OCI-M2 (cell line): ENCODE data around the gene WWTR1.

Experiments used
- DNase-seq: peaks from one replicate; lab custom pipeline; 2025; ENCODE audit not compliant: unreplicated experiment; lab: John Stamatoyannopoulos, UW

Gene WWTR1

GRCh38 chr3:149571381-149571780, 86.4 kb downstream of the WWTR1 start:
- DNase-seq: no peak

GRCh38 chr3:149570016-149570415, 87.8 kb downstream of the WWTR1 start:
- no peak for DNase-seq

GRCh38 chr3:149567381-149567780, 90.4 kb downstream of the WWTR1 start:
- no peak for DNase-seq

- no peak for DNase-seq
Observed at GRCh38 chr3:149566292-149566975, 91.4 kb downstream of the WWTR1 start.

- no peak for DNase-seq
Observed at GRCh38 chr3:149564079-149564478, 93.7 kb downstream of the WWTR1 start.

GRCh38 chr3:149563114-149563513, 94.7 kb downstream of the WWTR1 start:
- DNase-seq: no peak

GRCh38 chr3:149560617-149561016, 97.2 kb downstream of the WWTR1 start:
- DNase-seq: no peak

GRCh38 chr3:149560001-149560400, 97.8 kb downstream of the WWTR1 start:
- DNase-seq: no peak

- no peak for DNase-seq
Observed at GRCh38 chr3:149559525-149559924, 98.3 kb downstream of the WWTR1 start.

- no peak for DNase-seq
Observed at GRCh38 chr3:149555927-149556326, 101.9 kb downstream of the WWTR1 start.

GRCh38 chr3:149554826-149555225, 103.0 kb downstream of the WWTR1 start:
- DNase-seq: no peak

GRCh38 chr3:149553781-149554451, 103.9 kb downstream of the WWTR1 start:
- DNase-seq: no peak

GRCh38 chr3:149552700-149553099, 105.1 kb downstream of the WWTR1 start:
- no peak for DNase-seq

GRCh38 chr3:149551500-149551899, 106.3 kb downstream of the WWTR1 start:
- DNase-seq: no peak

GRCh38 chr3:149548669-149549065, 109.2 kb downstream of the WWTR1 start:
- DNase-seq: no peak

GRCh38 chr3:149547954-149548668, 109.7 kb downstream of the WWTR1 start:
- no peak for DNase-seq

- no peak for DNase-seq
Observed at GRCh38 chr3:149547413-149547812, 110.4 kb downstream of the WWTR1 start.

- no peak for DNase-seq
Observed at GRCh38 chr3:149545049-149545448, 112.8 kb downstream of the WWTR1 start.

GRCh38 chr3:149542375-149543312, 115.2 kb downstream of the WWTR1 start:
- no peak for DNase-seq

- DNase-seq: no peak
Observed at GRCh38 chr3:149541091-149541491, 116.7 kb downstream of the WWTR1 start.

- DNase-seq: no peak
Observed at GRCh38 chr3:149538371-149538770, 119.5 kb downstream of the WWTR1 start.
